ENCODE data around the gene TAX1BP1. TPM values are rescaled to one million over a fixed set of nuclear protein-coding genes. Genes with fewer than 3 reads are reported as not detected.
A peak's percentile ranks its signal among the peaks of the same experiment; 100 is the strongest.
"Not testable (repeated sequence)": the region's sequence is repeated elsewhere in the genome, so short reads cannot be mapped to it uniquely, and the experiment has no call there.

TAX1BP1 gene
- total and polyA plus RNA-seq, 11 donors: 91.2 to 190 (median 159) TPM

DNA sequence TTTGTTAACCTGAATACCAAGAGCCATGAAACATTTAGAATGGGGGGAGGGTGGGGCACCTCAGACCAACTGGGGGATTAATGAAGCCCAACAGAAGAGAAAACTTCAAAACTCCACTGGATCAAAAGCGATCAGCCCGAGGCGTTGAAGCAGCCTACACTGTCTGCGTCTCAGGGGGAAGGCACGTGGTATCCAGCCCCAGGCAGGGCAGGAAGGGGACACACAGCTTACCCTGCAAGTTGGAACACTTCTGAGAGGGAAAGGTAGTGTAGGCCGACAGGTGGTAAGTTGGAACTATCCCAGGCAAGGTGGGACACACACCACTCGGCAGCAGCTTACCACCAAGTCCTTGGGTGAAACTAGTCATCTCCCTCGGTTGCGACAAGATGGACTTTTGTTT lies 102.9 kb downstream of the TAX1BP1 start:
- no peak overlapping the region for H3K4me3 ChIP-seq
- H3K4me1 ChIP-seq: no peaks in the 10 kb centered on the region
- ATAC-seq (peak in 1 of 4 donors; percentile 14), DNase-seq (no peak)
- H3K27me3 ChIP-seq: no peaks in the 10 kb centered on the region
- intact Hi-C loops (cut with DNase I): no loop called here
- no peak for TF ChIP-seq POLR2A (IDR thresholded peaks at IDR 0.05)
- TF ChIP-seq, protein P1, sequence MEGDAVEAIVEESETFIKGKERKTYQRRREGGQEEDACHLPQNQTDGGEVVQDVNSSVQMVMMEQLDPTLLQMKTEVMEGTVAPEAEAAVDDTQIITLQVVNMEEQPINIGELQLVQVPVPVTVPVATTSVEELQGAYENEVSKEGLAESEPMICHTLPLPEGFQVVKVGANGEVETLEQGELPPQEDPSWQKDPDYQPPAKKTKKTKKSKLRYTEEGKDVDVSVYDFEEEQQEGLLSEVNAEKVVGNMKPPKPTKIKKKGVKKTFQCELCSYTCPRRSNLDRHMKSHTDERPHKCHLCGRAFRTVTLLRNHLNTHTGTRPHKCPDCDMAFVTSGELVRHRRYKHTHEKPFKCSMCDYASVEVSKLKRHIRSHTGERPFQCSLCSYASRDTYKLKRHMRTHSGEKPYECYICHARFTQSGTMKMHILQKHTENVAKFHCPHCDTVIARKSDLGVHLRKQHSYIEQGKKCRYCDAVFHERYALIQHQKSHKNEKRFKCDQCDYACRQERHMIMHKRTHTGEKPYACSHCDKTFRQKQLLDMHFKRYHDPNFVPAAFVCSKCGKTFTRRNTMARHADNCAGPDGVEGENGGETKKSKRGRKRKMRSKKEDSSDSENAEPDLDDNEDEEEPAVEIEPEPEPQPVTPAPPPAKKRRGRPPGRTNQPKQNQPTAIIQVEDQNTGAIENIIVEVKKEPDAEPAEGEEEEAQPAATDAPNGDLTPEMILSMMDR (IDR thresholded peaks at IDR 0.05): no peak
- H3K36me3 ChIP-seq: peaks cover 0 to 30% (median 15%) of the 10 kb centered on the region in 9 donors
- H3K9me3 ChIP-seq: no peaks in the 10 kb centered on the region
- no peak overlapping the region for H3K27ac ChIP-seq
- 86 to 91% (median 89%) methylated on average over 9 of the region's 9 CpGs for WGBS, 4 donors

DNA sequence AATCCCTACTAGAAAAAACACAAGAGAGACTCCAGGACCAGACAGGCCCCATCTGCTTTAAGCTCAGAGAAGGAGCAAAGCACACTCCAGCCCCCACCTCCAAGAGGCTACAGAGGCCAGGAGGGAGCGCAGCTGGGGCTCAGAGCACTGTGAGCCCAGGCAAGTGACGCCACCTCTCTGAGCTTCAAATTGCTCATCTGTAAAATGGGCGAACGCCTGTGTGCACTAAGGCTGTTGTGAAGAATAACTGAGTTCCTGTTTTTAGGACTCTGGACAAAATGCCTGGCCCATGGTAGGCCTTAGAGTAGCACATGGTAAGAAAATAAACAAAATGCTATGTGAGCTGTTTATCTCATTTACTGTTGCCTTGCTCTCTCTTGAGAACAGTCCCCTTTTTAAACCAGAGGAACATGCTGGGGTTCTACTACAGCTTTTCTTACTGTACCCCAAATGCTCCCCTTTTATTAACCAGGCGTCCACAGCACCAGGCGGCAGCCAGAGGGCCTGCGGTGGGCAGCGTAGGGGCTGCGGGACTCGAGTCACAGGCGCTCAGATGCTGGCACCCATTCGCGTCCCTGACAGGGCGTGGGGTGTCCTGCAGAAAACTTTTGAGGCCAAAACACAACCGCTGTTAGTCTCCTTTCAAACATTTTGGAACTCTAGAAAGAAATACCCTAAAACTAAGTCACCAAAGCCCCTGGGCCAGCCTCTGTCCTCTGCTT lies 103.8 kb downstream of the TAX1BP1 start:
- TF ChIP-seq, protein P1 (IDR thresholded peaks at IDR 0.05): no peak
- no peak for TF ChIP-seq POLR2A (IDR thresholded peaks at IDR 0.05)
- ATAC-seq: no peak
- Histone ChIP-seq H3K36me3 (peaks cover 0 to 22% (median 15%) of the 10 kb centered on the region in 9 donors), H3K9me3 (no peaks in the 10 kb centered on the region), H3K4me3 (no peak overlapping the region), H3K27me3 (no peaks in the 10 kb centered on the region), H3K27ac (no peak overlapping the region), H3K4me1 (no peaks in the 10 kb centered on the region)
- 97 to 98% (median 97%) methylated on average over 15 of the region's 15 CpGs for WGBS, 4 donors
- intact Hi-C loops (cut with DNase I): no loop called here
- DNase-seq: no peak

DNA sequence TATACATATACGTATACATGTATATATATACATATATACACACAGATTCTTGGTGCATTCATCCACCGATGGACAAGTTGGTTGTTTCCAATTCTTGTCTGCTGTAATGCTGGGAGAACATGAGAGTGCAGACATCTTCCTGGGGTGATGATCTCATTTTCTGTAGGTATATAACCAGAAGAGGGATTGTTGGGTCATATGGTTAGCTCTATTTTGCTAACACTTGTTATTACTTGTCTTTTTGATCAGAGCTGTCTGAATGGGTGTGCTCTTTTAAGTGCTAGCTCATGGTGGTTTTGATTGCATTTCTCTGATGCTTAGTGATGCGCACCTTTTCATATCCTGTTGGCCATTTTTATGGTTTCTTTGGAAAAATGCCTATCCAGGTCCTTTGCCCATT lies 106.4 kb downstream of the TAX1BP1 start:
- WGBS, 4 donors: 97 to 100% (median 98%) methylated on average over 3 of the region's 3 CpGs

DNA sequence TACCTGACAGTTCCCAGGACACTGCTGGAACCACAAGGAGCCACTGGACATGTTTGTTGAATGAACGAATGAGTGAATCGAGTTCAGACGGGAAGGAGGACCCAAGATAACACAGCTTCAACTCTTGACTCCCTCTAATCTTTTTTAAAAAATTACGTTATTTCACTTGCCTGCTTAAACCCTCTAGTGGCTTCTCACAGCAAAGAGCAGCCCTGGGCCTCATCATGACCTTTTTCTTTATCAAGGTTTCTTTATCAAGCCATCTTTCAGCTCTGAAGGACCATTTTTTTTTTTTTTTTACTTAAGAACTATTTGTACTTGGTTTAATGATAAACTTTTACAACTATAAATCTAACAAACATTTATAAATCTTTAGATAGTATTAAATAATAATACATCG lies 110.6 kb downstream of the TAX1BP1 start:
- Histone ChIP-seq H3K27me3 (no peaks in the 10 kb centered on the region), H3K9me3 (peaks cover 0 to 6% (median 0%) of the 10 kb centered on the region in 12 donors), H3K4me3 (no peak overlapping the region), H3K4me1 (no peaks in the 10 kb centered on the region), H3K36me3 (no peaks in the 10 kb centered on the region), H3K27ac (no peak overlapping the region)
- intact Hi-C loops (cut with DNase I): no loop called here
- ATAC-seq (no peak), DNase-seq (no peak)
- 94 to 96% (median 95%) methylated on average over 5 of the region's 5 CpGs for WGBS, 4 donors
- TF ChIP-seq, protein P1 (IDR thresholded peaks at IDR 0.05): no peak
- no peak for TF ChIP-seq POLR2A (IDR thresholded peaks at IDR 0.05)

More for the DNA sequence above, 106.4 kb downstream of the TAX1BP1 start:
- no peaks in the 10 kb centered on the region for H3K36me3 ChIP-seq
- no peaks in the 10 kb centered on the region for H3K27me3 ChIP-seq
- no peak for TF ChIP-seq POLR2A (IDR thresholded peaks at IDR 0.05)
- intact Hi-C loops (cut with DNase I): no loop called here
- DNase-seq (no peak), ATAC-seq (no peak)
- H3K4me1 ChIP-seq: no peaks in the 10 kb centered on the region
- H3K4me3 ChIP-seq: no peak overlapping the region
- H3K27ac ChIP-seq: no peak overlapping the region
- H3K9me3 ChIP-seq: no peaks in the 10 kb centered on the region

DNA sequence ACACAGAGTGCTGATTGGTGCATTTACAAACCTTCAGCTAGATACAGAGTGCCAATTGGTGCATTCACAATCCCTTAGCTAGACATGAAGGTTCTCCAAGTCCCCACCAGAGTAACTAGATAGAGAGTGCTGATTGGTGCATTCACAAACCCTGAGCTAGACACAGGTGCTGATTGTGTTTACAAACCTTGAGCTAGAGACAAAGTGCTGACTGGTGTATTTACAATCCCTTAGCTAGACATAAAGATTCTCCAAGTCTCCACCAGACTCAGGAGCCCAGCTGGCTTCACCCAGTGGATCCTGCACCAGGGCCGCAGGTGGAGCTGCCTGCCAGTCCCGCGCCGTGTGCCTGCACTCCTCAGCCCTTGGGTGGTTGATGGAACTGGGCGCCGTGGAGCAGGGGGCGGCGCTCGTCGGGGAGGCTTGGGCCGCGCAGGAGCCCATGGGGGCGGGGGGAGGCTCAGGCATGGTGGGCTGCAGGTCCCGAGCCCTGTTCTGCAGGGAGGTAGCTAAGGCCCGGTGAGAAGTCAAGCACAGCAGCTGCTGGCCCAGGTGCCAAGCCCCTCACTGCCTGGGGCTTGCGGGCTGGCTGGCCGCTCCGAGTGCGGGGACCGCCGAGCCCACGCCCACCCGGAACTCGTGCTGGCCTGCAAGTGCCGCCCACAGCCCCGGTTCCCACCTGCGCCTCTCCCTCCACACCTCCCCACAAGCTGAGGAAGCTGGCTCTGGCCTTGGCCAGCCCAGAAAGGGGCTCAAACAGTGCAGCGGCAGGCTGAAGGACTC lies 116.9 kb downstream of the TAX1BP1 start:
- intact Hi-C loops (cut with DNase I); H3K27ac ChIP-seq; DNase-seq; H3K36me3 ChIP-seq; H3K4me3 ChIP-seq; ATAC-seq; H3K27me3 ChIP-seq; H3K4me1 ChIP-seq: not testable (repeated sequence)
- WGBS, 4 donors: 96 to 100% (median 98%) methylated on average over 8 to 28 of the region's 28 CpGs
- peaks cover 0 to 28% (median 0%) of the 10 kb centered on the region in 12 donors for H3K9me3 ChIP-seq
